ENCODE measurements around the gene SLC50A1. TPM values are rescaled to one million over a fixed set of nuclear protein-coding genes. Genes with fewer than 3 reads are reported as not detected.
"Not testable (repeated sequence)": the region's sequence is repeated elsewhere in the genome, so short reads cannot be mapped to it uniquely, and the experiment has no call there.

Gene SLC50A1
- total RNA-seq, 1 donor from 2014 or later = 56.9 TPM

GRCh38 chr1:155105604-155106011 lies 30.0 kb upstream of the SLC50A1 start:
- Mint-ChIP-seq H3K27ac (no peak overlapping the region), H3K27me3 (ENCODE audit: low read depth) (peaks cover 14% of the 10 kb centered on the region), H3K4me3 (ENCODE audit: low read depth) (no peak overlapping the region), H3K4me1 (ENCODE audit: low read depth) (no peaks in the 10 kb centered on the region), H3K9me3 (no peaks in the 10 kb centered on the region), H3K36me3 (ENCODE audit: low read depth) (no peaks in the 10 kb centered on the region)
- no peak for DNase-seq (ENCODE audit: low spot score)
- intact Hi-C loops (cut with micrococcal nuclease) = no loop called here

GRCh38 chr1:155106862-155107261 lies 28.8 kb upstream of the SLC50A1 start:
- no peak overlapping the region for H3K4me3 Mint-ChIP-seq (ENCODE audit: low read depth)
- peaks cover 14% of the 10 kb centered on the region for H3K27me3 Mint-ChIP-seq (ENCODE audit: low read depth)
- no peaks in the 10 kb centered on the region for H3K4me1 Mint-ChIP-seq (ENCODE audit: low read depth)
- H3K36me3 Mint-ChIP-seq (ENCODE audit: low read depth) = no peaks in the 10 kb centered on the region
- H3K27ac Mint-ChIP-seq = no peak overlapping the region
- no peaks in the 10 kb centered on the region for H3K9me3 Mint-ChIP-seq
- intact Hi-C loops (cut with micrococcal nuclease) = no loop called here
- DNase-seq (ENCODE audit: low spot score) = no peak

GRCh38 chr1:155107309-155108264 lies 28.1 kb upstream of the SLC50A1 start:
- Mint-ChIP-seq H3K36me3 (ENCODE audit: low read depth) (no peaks in the 10 kb centered on the region), H3K4me1 (ENCODE audit: low read depth) (no peaks in the 10 kb centered on the region), H3K9me3 (no peaks in the 10 kb centered on the region), H3K27ac (no peak overlapping the region), H3K4me3 (ENCODE audit: low read depth) (no peak overlapping the region), H3K27me3 (ENCODE audit: low read depth) (peaks cover 14% of the 10 kb centered on the region)
- intact Hi-C loops (cut with micrococcal nuclease) = no loop called here
- DNase-seq (ENCODE audit: low spot score) = no peak

DNA sequence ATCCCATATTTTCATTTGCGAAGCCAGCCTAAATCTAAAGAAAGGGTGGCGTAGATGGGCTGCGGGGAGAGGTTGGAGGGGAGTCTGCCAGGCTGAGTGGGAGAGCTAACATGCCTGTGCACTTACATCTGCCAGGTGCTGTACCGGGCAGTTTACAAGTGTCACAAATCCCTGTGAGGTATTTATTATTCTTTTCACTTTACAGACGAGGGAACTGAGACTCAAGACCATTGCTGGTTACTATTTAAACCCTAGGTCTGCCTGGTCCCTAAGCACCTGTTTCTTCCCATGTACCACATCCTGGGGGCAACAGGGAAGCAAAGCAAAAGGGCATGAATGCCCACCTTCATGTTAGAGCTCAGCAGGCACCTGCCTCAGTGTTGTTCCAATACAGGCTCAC lies 27.4 kb upstream of the SLC50A1 start:
- intact Hi-C loops (cut with micrococcal nuclease) = no loop called here
- Mint-ChIP-seq H3K4me3 (ENCODE audit: low read depth) (no peak overlapping the region), H3K4me1 (ENCODE audit: low read depth) (no peaks in the 10 kb centered on the region), H3K27ac (no peak overlapping the region), H3K27me3 (ENCODE audit: low read depth) (peaks cover 14% of the 10 kb centered on the region), H3K36me3 (ENCODE audit: low read depth) (no peaks in the 10 kb centered on the region), H3K9me3 (no peaks in the 10 kb centered on the region)
- DNase-seq (ENCODE audit: low spot score) = no peak

DNA sequence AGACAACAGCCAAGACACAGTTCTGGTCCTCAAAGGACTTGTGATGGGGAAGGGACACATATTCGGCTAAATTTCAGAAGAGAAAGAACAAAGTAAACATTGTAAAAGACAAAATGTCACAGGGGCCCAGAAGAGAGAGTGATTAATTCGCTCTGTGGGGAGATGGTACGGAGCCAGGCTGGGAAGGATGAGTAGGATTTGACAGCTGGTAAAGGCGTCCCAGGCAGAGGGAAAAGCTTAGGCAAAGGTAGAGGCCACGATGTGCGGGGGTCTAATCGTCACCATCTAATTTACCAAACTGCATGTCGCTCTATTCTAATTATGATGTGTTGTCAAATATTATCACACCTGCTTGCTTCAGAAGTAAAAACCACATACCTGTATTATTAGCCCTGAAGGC lies 25.3 kb upstream of the SLC50A1 start:
- no peak for DNase-seq (ENCODE audit: low spot score)
- Mint-ChIP-seq H3K4me1 (ENCODE audit: low read depth) (no peaks in the 10 kb centered on the region), H3K27me3 (ENCODE audit: low read depth) (peaks cover 7% of the 10 kb centered on the region), H3K36me3 (ENCODE audit: low read depth) (no peaks in the 10 kb centered on the region), H3K4me3 (ENCODE audit: low read depth) (no peak overlapping the region), H3K27ac (no peak overlapping the region), H3K9me3 (no peaks in the 10 kb centered on the region)
- intact Hi-C loops (cut with micrococcal nuclease) = no loop called here

DNA sequence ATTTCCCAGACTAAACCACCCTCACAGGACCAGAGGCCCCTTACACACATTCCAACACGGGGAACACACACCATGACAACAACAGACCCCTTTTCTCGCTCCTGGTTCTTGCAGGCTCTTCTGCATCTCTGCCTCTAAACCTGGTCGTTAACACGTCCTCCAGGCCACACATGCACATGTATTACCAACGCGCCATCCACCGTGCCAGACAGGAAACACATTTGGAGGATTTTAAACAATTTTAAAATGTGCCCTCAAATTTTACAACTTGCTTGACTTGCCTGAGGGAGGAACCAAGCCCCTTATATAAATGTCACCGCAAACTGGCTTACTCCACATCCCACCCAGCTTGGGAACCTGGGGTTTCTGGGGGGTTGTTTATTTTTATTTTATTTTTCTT lies 24.8 kb upstream of the SLC50A1 start:
- no peaks in the 10 kb centered on the region for H3K36me3 Mint-ChIP-seq (ENCODE audit: low read depth)
- H3K4me3 Mint-ChIP-seq (ENCODE audit: low read depth) = no peak overlapping the region
- H3K4me1 Mint-ChIP-seq (ENCODE audit: low read depth) = no peaks in the 10 kb centered on the region
- intact Hi-C loops (cut with micrococcal nuclease) = no loop called here
- no peak overlapping the region for H3K27ac Mint-ChIP-seq
- no peaks in the 10 kb centered on the region for H3K9me3 Mint-ChIP-seq
- H3K27me3 Mint-ChIP-seq (ENCODE audit: low read depth) = peaks cover 4% of the 10 kb centered on the region
- no peak for DNase-seq (ENCODE audit: low spot score)

DNA sequence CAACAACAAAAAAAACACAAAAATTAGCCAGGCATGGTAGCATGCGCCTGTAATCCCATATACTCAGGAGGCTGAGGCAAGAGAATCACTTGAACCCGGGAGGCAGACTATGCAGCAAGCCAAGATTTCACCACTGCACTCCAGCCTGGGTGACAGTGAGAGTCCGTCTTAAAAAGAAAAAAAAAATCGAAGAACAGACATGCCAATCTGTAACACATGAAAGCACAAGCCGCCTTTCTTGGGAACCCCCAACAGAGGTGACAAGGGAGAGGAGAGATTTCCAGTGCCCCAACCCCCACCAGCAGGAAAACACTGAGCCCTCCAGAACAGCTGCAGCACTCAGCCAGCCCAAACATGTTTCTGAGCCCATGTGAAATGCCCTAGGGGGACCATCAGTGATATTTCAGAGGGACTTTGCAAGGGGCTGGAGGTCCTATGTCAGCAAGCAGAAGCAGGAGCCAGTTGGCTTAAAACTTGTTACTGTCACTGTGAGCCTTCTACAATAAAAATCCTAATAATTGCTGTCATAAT lies 22.1 kb upstream of the SLC50A1 start:
- Mint-ChIP-seq H3K36me3 (ENCODE audit: low read depth) (no peaks in the 10 kb centered on the region), H3K4me3 (ENCODE audit: low read depth) (no peak overlapping the region), H3K4me1 (ENCODE audit: low read depth) (no peaks in the 10 kb centered on the region), H3K27ac (no peak overlapping the region), H3K27me3 (ENCODE audit: low read depth) (peaks cover 6% of the 10 kb centered on the region), H3K9me3 (no peaks in the 10 kb centered on the region)
- DNase-seq (ENCODE audit: low spot score) = no peak
- intact Hi-C loops (cut with micrococcal nuclease) = no loop called here

DNA sequence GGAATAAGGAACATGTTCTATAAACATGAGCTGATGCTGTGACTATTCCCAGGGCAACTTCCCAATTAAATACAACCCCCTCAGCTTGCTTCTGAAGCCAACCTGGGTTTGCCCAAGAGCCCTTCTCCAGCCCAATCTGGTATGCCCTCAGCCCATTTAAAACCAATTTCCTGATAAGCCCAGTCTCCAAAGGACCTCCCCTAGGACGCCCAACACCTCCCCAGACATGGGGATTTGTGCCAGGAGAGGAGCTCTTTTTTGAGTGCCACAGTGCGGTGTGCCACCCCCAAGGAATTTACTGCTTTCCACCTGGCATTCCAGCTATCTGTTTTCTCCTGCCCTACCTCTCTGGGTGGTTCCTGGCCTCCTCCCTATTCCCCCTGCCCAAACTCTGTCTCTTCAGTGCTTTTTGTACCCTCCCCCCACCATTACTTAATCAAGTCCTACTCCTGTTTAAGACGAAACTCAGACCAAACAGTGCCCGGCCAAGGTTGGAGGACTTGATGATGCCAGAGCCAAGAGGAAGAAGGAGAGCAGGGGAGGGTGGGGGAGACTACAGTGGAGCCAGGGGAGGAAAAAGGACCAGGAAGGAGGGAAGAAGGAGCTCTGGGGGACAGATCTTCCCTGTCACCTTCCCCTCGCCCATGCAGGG lies 19.4 kb upstream of the SLC50A1 start:
- peaks cover 10% of the 10 kb centered on the region for H3K27me3 Mint-ChIP-seq (ENCODE audit: low read depth)

GRCh38 chr1:155117610-155118009 lies 18.0 kb upstream of the SLC50A1 start:
- H3K27me3 Mint-ChIP-seq (ENCODE audit: low read depth) = peaks cover 16% of the 10 kb centered on the region
- H3K4me1 Mint-ChIP-seq (ENCODE audit: low read depth) = no peaks in the 10 kb centered on the region
- DNase-seq (ENCODE audit: low spot score) = no peak
- intact Hi-C loops (cut with micrococcal nuclease) = no loop called here
- no peak overlapping the region for H3K4me3 Mint-ChIP-seq (ENCODE audit: low read depth)
- no peaks in the 10 kb centered on the region for H3K36me3 Mint-ChIP-seq (ENCODE audit: low read depth)
- no peaks in the 10 kb centered on the region for H3K9me3 Mint-ChIP-seq
- H3K27ac Mint-ChIP-seq = no peak overlapping the region

More for the DNA sequence above, 19.4 kb upstream of the SLC50A1 start:
- no peak overlapping the region for H3K4me3 Mint-ChIP-seq (ENCODE audit: low read depth)
- no peak overlapping the region for H3K27ac Mint-ChIP-seq
- H3K4me1 Mint-ChIP-seq (ENCODE audit: low read depth) = no peaks in the 10 kb centered on the region
- no peaks in the 10 kb centered on the region for H3K9me3 Mint-ChIP-seq
- intact Hi-C loops (cut with micrococcal nuclease) = no loop called here
- DNase-seq (ENCODE audit: low spot score) = no peak
- H3K36me3 Mint-ChIP-seq (ENCODE audit: low read depth) = no peaks in the 10 kb centered on the region

DNA sequence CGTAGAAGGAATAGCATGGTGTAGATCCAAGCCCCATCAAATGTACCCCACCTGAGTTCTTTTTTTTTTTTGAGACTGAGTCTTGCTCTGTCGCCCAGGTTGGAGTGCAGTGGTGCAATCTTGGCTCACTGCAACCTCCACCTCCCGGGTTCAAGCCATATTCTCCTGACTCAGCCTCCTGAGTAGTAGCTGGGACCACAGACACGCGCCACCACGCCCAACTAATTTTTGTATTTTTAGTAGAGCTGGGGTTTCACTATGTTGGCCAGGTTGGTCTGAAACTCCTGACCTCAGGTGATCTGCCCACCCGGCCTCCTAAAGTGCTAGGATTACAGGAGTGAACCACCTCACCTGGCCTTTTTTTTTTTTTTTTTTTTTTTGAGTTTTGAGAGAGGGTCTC lies 17.6 kb upstream of the SLC50A1 start:
- H3K27ac Mint-ChIP-seq; H3K4me1 Mint-ChIP-seq (ENCODE audit: low read depth); H3K4me3 Mint-ChIP-seq (ENCODE audit: low read depth); H3K36me3 Mint-ChIP-seq (ENCODE audit: low read depth); intact Hi-C loops (cut with micrococcal nuclease); DNase-seq (ENCODE audit: low spot score); H3K9me3 Mint-ChIP-seq: not testable (repeated sequence)
- H3K27me3 Mint-ChIP-seq (ENCODE audit: low read depth) = peaks cover 17% of the 10 kb centered on the region

- no peak overlapping the region for H3K27ac Mint-ChIP-seq
- no peaks in the 10 kb centered on the region for H3K4me1 Mint-ChIP-seq (ENCODE audit: low read depth)
- H3K9me3 Mint-ChIP-seq = no peaks in the 10 kb centered on the region
- peaks cover 28% of the 10 kb centered on the region for H3K27me3 Mint-ChIP-seq (ENCODE audit: low read depth)
- H3K4me3 Mint-ChIP-seq (ENCODE audit: low read depth) = no peak overlapping the region
- intact Hi-C loops (cut with micrococcal nuclease) = no loop called here
- no peak for DNase-seq (ENCODE audit: low spot score)
- no peaks in the 10 kb centered on the region for H3K36me3 Mint-ChIP-seq (ENCODE audit: low read depth)
These were observed 15.4 kb upstream of the SLC50A1 start for GRCh38 chr1:155120253-155120652.

GRCh38 chr1:155121249-155121648 lies 14.4 kb upstream of the SLC50A1 start:
- Mint-ChIP-seq H3K9me3 (no peaks in the 10 kb centered on the region), H3K36me3 (ENCODE audit: low read depth) (no peaks in the 10 kb centered on the region), H3K4me1 (ENCODE audit: low read depth) (no peaks in the 10 kb centered on the region), H3K27me3 (ENCODE audit: low read depth) (peaks cover 31% of the 10 kb centered on the region), H3K4me3 (ENCODE audit: low read depth) (no peak overlapping the region), H3K27ac (no peak overlapping the region)
- DNase-seq (ENCODE audit: low spot score) = no peak
- intact Hi-C loops (cut with micrococcal nuclease) = no loop called here

DNA sequence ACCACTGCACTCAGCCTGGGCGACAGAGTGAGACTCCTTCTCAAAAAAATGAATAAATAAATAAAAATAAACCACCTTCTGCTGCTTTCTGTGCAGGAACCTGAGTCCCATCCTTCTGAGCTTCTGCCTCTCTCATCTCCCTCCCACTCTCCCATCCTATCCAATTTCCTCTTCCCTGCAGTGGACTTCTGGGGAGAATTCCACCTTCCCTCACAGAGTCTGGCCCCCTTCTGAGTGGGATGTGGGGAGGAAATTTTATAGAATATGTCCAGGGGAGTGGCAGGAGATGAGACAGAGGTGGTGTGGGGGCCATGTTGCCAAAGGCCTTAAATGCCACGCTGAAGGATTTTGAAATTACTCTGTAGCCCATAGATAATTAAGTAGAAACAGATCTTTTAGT lies 13.3 kb upstream of the SLC50A1 start:
- H3K4me3 Mint-ChIP-seq (ENCODE audit: low read depth) = no peak overlapping the region

More for the DNA sequence above, 13.3 kb upstream of the SLC50A1 start:
- Mint-ChIP-seq H3K4me1 (ENCODE audit: low read depth) (peaks cover 7% of the 10 kb centered on the region), H3K27me3 (ENCODE audit: low read depth) (peaks cover 39% of the 10 kb centered on the region), H3K9me3 (no peaks in the 10 kb centered on the region), H3K36me3 (ENCODE audit: low read depth) (no peaks in the 10 kb centered on the region), H3K27ac (no peak overlapping the region)
- DNase-seq (ENCODE audit: low spot score) = no peak
- intact Hi-C loops (cut with micrococcal nuclease) = no loop called here
